ENCODE data around the gene ARPC1B. TPM values are rescaled to one million over a fixed set of nuclear protein-coding genes. Genes with fewer than 3 reads are reported as not detected.

Gene ARPC1B
- polyA plus RNA-seq, 1 of the 3 experiments (the other 2 are of a cell fraction): 836 TPM

- Histone ChIP-seq H3K36me3 (replicated peaks in 1 of 2; ENCODE audit: control insufficient read depth in 1 of 2, insufficient read depth in 2 of 2, low read length in 1 of 2) (peaks cover 36 to 47% of the 10 kb centered on the region in 2 experiments), H3K27me3 (ENCODE audit: insufficient read depth) (no peaks in the 10 kb centered on the region), H3K4me3 (ENCODE audit: low read depth in 2 of 2, low read length in 1 of 2) (no peak overlapping the region), H3K9me2 (no peaks in the 10 kb centered on the region), H3K9ac (no peak overlapping the region), H4K20me1 (ENCODE audit: insufficient read depth) (peaks cover 55% of the 10 kb centered on the region), H3K27ac (ENCODE audit: low read depth in 2 of 2, low read length in 1 of 2) (no peak overlapping the region), H2AFZ (ENCODE audit: low read depth) (no peak overlapping the region), H3F3A (replicated peaks; ENCODE audit: insufficient read depth) (peaks cover 21% of the 10 kb centered on the region), H3K79me2 (ENCODE audit: insufficient read depth) (peaks cover 88% of the 10 kb centered on the region), H3K4me2 (no peak overlapping the region), H3K9me3 (no peaks in the 10 kb centered on the region), H3K4me1 (ENCODE audit: control insufficient read depth in 1 of 2, insufficient read depth in 2 of 2, low read depth in 1 of 2, low read length in 1 of 2) (peaks cover 11 to 22% of the 10 kb centered on the region in 2 experiments)
- TF ChIP-seq YY1 (IDR thresholded peaks at IDR 0.05; ENCODE audit: low read depth): no peak
- TF ChIP-seq EZH2phosphoT487 (IDR thresholded peaks at IDR 0.05; ENCODE audit: borderline replicate concordance, low read depth): no peak
- no peak for TF ChIP-seq MXI1 (IDR thresholded peaks at IDR 0.05; ENCODE audit: low read depth, low read length)
- no peak for TF ChIP-seq ZBTB33 (IDR thresholded peaks at IDR 0.05; ENCODE audit: borderline replicate concordance, low read depth)
- TF ChIP-seq JUND (IDR thresholded peaks at IDR 0.05): no peak
- TF ChIP-seq TAF1 (IDR thresholded peaks at IDR 0.05; ENCODE audit: borderline replicate concordance, low read depth, low read length): no peak
- TF ChIP-seq IRF3 (IDR thresholded peaks at IDR 0.05; ENCODE audit: low read depth, low read length): no peak
- TF ChIP-seq GABPA (IDR thresholded peaks at IDR 0.05; ENCODE audit: low read depth): no peak
- ChIA-PET POLR2A (interaction anchor here (0.6 to 5.2 kb wide), 2 partner anchors 8 to 18 kb away, joined by 4 to 102 read pairs; no protein-coding TSS in a partner anchor), CTCF (interaction anchor here (1.2 kb wide), 1 partner anchor 40 kb away, joined by 3 read pairs; no protein-coding TSS in a partner anchor)
- 94% methylated on average over 10 of the region's 10 CpGs for WGBS (ENCODE audit: low lambda C conversion rate)
- no peak for DNase-seq
These were observed 30.4 kb downstream of the ARPC1B start for GRCh38 chr7:99404977-99405320.

DNA sequence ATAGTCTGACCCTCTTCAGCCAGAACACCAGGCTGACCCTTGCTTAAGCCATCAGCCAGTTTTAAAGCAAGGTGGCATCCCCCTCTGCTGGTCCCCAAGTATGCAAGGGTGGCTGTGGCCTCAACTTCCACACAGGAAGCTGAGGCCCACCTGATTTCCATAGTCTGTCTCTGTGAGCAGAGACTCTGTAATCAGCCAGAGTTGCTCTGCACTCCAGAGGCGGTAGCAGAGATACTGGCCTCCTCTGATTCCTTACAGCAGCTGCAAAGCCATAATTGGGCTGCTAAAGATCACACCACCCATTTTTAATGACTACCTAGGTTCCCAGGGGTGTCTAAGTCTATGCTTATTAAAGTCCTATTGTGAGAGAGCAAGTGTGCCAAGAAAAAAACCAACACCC, 32.0 kb downstream of the ARPC1B start:
- ChIA-PET CTCF (interaction anchor here (0.6 to 3.5 kb wide), 10 partner anchors 7 to 573 kb away, joined by 3 to 16 read pairs (median 4); no protein-coding TSS in a partner anchor), POLR2A (interaction anchor here (0.9 to 5.2 kb wide), 2 partner anchors 10 to 31 kb away, joined by 3 to 102 read pairs; no protein-coding TSS in a partner anchor)
- H3K4me2 ChIP-seq: peak overlapping the region; percentile 91
- peak overlapping the region; percentile 96 for H3K9ac ChIP-seq
- 83% methylated on average over 1 of the region's 1 CpG for WGBS (ENCODE audit: low lambda C conversion rate)
- no peaks in the 10 kb centered on the region for H3K27me3 ChIP-seq (ENCODE audit: insufficient read depth)
- H3K4me3 ChIP-seq (ENCODE audit: low read depth in 2 of 2, low read length in 1 of 2): peak overlapping the region; percentile 85 to 97
- peaks cover 97% of the 10 kb centered on the region for H3K79me2 ChIP-seq (ENCODE audit: insufficient read depth)
- H4K20me1 ChIP-seq (ENCODE audit: insufficient read depth): peaks cover 60% of the 10 kb centered on the region
- H3K9me3 ChIP-seq: no peaks in the 10 kb centered on the region
- peak overlapping the region in 1 of 2 experiments; percentile 98; a peak in 2 of 4 replicates for H3K27ac ChIP-seq (ENCODE audit: low read depth in 2 of 2, low read length in 1 of 2)
- no peak for DNase-seq
- H2AFZ ChIP-seq (ENCODE audit: low read depth): no peak overlapping the region
- no peaks in the 10 kb centered on the region for H3K9me2 ChIP-seq
- TF ChIP-seq POLR2AphosphoS5 (IDR thresholded peaks at IDR 0.05; ENCODE audit: low read depth, low read length): no peak
- peak; percentile 4; the same call in 1 of the 2 replicates for TF ChIP-seq RAD21 (IDR thresholded peaks at IDR 0.05; ENCODE audit: low read length)
- peaks cover 38 to 49% of the 10 kb centered on the region in 2 experiments for H3K36me3 ChIP-seq (replicated peaks in 1 of 2; ENCODE audit: control insufficient read depth in 1 of 2, insufficient read depth in 2 of 2, low read length in 1 of 2)
- H3K4me1 ChIP-seq (ENCODE audit: control insufficient read depth in 1 of 2, insufficient read depth in 2 of 2, low read depth in 1 of 2, low read length in 1 of 2): peaks cover 15 to 28% of the 10 kb centered on the region in 2 experiments
- H3F3A ChIP-seq (replicated peaks; ENCODE audit: insufficient read depth): peaks cover 12% of the 10 kb centered on the region

Data from SK-N-SH (cell line).